Measurements from ENCODE around the gene COL11A1.

COL11A1 gene

GRCh38 chr1:102899935-102900334, 208.4 kb downstream of the COL11A1 start:
- no peak for DNase-seq (ENCODE audit: low read depth)

- DNase-seq (ENCODE audit: low read depth), result no peak
These were observed 210.8 kb downstream of the COL11A1 start for GRCh38 chr1:102897557-102897956.

DNA sequence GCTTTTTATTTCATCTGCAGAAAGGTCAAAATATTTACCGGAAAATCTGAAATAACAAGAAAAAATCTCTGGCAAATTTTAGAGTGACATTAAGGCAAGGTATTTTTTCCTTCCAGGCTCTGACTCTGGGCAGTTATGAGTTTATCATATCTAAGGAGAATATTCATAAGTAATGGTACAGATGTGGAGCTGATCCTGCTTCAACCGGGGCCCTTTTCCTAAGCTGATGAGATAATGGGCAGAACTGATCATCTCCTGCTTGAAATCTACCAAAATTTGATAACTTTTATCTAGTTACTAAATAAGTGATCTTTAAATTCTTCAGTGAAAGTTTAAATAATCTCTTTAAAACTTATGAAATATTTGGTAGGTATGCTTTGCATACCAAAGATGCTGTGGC, 211.6 kb downstream of the COL11A1 start:
- DNase-seq (ENCODE audit: low read depth), result no peak

DNA sequence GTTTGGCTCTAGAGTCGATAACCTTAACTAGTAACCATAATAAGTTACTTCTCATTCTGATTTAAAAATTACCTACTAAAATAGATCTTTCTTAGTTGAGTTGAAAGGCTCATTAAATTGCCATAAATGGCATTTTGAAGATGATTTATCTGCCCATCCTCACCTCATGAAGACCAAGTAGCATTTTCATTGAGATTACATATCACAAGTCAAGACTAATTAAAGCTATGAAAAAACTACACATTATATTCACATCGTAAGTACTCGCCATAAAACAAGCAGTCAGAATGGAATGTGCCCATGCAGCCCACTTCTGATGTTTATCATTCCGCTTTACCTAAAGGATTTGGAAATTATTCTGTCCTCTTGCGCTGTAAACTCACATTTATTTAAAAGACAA, 212.0 kb downstream of the COL11A1 start:
- no peak for DNase-seq (ENCODE audit: low read depth)

DNA sequence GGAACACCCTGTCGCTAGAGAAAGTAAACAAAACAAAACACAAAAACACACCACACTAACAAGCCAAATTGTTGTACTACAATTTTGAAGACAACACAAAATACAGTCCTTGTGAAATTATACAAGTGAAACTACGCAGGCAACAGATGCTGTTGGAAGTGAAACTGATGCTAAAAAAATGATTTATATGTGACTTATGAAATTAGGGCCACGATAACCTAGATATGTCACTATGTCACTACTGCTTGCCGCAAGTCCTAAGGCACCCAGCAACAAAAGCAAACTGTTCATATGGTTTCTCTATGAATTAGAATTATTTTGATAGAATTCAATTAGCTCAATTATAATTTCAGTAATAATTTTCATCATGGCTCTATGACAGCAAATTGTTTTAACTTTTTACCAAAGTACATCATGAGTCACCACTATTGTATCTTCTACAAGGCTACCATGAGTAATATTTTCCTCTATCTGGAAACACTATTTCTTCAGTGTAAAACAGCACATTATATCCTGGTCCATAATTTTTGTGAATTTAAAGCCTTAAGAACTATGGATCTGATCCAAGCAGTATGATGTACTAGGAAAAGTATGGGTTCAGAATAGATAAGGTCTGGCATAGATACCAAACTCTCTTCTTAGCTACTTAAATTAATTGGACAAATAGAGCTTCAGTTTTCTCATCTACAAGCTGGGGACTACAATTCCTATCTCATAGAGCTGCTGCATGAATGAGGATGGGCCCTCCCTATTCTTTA, 216.3 kb downstream of the COL11A1 start:
- no peak for DNase-seq (ENCODE audit: low read depth)

DNA sequence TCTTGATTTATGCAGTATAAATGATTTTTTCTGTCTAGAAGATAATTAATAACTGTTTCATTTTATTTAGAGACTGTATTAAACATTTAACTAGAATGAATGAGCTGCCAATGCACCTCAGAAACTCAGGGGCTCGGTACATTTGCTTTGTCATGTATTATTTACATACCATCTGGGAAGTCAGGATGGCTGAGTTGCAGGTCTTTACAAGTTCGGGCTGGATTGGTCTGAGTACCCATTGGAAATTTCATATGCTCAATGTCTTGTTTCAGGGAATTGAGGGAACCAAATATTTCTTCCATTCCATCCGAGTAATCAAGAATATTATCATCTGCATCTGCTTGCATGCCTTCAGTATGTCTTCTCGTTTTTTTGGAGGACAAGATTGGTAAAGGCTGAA, 221.7 kb downstream of the COL11A1 start:
- no peak for DNase-seq (ENCODE audit: low read depth)

DNA sequence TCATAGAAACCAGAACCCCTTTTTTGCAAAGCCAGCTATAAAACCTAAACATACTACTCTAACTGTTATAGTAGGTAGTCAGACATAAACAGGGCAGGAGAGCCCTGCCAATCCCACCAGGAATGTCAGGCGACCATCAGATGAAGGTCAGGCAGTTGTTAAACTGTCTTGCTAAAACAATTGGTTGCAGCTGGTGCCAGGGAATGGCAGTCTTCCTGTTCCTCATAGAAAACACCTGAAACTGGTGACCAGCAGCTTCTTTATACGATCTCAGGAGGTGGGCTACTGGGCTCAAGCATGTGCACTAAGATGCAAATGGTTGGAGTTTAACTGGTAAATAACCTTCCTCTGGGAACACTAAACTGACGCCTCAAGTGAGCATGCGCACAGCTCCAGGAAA, 224.1 kb downstream of the COL11A1 start:
- no peak for DNase-seq (ENCODE audit: low read depth)

DNA sequence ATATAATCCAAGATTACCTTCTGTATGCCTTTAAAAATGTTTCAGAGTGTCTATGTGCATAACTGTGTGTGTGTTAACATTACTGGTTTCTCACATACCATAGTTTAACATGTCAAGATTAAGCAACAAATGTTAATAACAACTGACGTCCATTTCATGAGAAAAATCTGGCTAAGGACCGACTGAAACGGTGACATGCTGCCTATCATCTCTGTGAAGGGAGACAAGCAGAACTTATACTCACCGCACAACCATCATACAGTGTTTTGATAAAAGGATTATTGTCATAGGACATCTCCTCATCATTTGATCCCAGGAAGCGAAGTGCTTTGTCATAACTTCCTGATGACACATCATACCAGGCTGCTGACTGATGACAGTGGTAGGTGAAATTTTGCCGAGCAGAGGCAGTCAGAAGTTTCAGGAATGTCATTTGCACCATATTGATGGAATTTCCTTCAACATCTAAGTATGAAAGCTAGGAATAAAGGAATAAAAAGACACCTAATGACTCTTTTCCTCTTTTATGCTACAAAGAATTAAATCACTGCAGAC, 228.8 kb downstream of the COL11A1 start:
- DNase-seq (ENCODE audit: low read depth), result no peak

- no peak for DNase-seq (ENCODE audit: low read depth)
These were observed 232.6 kb downstream of the COL11A1 start for GRCh38 chr1:102875756-102876155.

DNA sequence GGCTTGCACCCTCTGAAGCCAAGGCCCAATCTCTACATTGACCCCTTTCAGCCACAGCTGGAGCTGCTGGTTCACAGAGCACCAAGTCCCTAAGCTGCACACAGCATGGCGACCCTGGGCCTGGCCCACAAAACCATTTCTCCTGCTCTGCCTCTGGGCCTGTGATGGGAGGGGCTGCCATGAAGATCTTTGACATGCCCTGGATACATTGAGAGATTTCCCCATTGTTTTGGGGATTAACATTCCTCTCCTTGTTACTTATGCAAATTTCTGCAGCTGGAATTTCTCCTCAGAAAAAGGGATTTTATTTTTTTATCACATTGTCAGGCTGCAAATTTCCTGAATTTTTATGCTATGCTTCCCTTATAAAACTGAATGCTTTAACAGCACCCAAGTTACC, 235.8 kb downstream of the COL11A1 start:
- no peak for DNase-seq (ENCODE audit: low read depth)

- no peak for DNase-seq (ENCODE audit: low read depth)
These were observed 236.2 kb downstream of the COL11A1 start for GRCh38 chr1:102872097-102872496.

GRCh38 chr1:102863704-102864103, 244.6 kb downstream of the COL11A1 start:
- DNase-seq (ENCODE audit: low read depth), result no peak

DNA sequence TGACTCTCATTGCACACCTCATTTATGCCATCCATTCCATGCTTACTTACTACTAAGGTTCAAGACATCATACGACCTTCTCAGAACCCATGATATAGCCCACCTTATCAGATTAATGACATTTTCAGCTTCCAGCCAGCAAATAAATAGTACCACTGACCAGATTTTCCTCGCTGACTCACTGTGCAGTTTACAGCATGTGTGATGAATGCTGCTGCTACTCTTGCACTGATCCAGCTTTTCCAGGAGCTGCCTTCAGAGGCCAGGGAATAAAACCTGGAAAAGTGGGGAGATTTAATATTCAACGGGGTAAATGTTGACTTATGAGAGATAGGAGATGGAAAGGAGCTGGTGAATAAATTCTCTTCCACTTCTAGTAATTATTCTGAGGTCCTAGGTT, 247.1 kb downstream of the COL11A1 start:
- no peak for DNase-seq (ENCODE audit: low read depth)

GRCh38 chr1:102858695-102859094, 249.6 kb downstream of the COL11A1 start:
- no peak for DNase-seq (ENCODE audit: low read depth)

DNA sequence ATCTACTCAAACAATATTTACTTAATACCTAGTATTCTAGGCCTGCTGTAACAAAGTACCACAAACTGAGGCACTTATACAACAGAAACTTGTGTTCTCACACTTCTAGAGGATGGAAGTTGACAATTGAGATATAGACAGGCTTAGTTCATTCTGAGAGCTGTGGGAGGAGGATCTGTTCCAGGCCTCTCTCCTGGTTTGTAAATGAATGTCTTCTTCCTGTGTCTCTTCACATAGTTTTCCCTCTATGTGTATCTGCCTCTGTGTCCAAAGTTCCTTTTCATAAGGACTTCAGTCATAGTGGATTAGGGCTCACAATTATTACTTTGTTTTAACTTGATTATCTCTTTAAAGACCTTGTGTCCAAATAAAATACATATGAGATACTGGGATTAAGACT, 251.1 kb downstream of the COL11A1 start:
- no peak for DNase-seq (ENCODE audit: low read depth)

- no peak for DNase-seq (ENCODE audit: low read depth)
These were observed 254.6 kb downstream of the COL11A1 start for GRCh38 chr1:102853701-102854187.

DNA sequence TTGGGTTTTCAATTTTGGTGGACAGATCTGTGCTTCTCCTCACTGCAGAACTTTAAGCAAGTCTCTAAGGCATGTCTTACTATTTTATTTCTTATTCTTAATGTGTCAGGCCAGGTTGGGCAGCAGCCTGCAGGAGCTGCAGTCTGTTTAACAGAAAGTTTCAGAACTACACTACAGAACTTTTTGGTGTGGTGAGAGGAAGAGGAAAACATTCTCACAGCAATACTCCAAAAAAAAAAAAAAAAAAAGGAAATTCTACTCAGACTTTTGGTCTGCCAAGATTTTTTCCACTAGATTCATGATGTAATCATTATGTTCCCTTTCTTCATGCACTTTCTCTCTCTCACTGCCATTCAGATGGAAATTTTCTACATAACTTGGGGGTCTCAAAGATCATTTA, 255.2 kb downstream of the COL11A1 start:
- DNase-seq (ENCODE audit: low read depth), result no peak

DNA sequence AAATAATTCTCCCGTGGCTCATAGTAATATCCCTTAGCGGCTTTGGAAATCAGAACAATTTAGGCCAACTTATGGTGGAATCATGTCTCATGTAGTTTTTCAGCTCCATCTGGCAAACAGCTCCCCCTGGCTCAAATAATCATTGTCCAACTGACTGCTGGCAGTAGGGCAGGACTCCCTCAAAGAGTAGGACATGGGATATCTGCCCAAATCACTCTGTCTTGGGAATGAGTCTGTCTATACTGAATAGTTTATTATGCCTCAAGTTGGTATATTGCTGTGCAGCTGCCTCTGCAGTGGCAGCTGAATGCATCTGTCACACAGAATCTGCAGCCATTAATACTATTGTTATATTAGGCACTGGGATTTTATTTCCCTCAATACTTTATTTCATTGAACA, 255.7 kb downstream of the COL11A1 start:
- DNase-seq (ENCODE audit: low read depth), result no peak

GRCh38 chr1:102851616-102852015, 256.7 kb downstream of the COL11A1 start:
- DNase-seq (ENCODE audit: low read depth), result no peak

GRCh38 chr1:102842606-102843005, 265.7 kb downstream of the COL11A1 start:
- no peak for DNase-seq (ENCODE audit: low read depth)

- DNase-seq (ENCODE audit: low read depth), result no peak
These were observed 267.6 kb downstream of the COL11A1 start for GRCh38 chr1:102840741-102841140.

DNA sequence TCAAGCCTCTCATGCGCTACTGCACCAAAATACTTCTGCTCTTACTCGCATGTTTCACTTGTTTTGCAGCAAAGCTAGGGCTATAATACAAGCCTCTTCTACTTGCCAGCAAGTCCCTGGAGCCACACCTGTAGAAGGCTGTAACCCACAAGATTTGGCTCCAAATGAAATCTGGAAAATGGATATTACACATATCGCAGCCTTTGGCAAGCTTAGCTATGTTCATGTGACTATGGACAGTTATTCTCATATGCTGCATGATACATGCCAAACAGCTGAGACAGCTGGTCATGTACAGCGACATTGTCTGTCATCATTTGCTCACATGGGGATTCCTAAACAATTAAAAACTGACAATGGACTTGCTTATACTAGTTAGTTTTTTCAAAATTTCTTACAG, 270.3 kb downstream of the COL11A1 start:
- DNase-seq (ENCODE audit: low read depth), result no peak

GRCh38 chr1:102837551-102837950, 270.8 kb downstream of the COL11A1 start:
- DNase-seq (ENCODE audit: low read depth), result no peak

- no peak for DNase-seq (ENCODE audit: low read depth)
These were observed 271.3 kb downstream of the COL11A1 start for GRCh38 chr1:102836991-102837390.
